ENCODE measurements around the gene PDK3.
A peak's percentile ranks its signal among the peaks of the same experiment; 100 is the strongest.

The PDK3 gene

DNA sequence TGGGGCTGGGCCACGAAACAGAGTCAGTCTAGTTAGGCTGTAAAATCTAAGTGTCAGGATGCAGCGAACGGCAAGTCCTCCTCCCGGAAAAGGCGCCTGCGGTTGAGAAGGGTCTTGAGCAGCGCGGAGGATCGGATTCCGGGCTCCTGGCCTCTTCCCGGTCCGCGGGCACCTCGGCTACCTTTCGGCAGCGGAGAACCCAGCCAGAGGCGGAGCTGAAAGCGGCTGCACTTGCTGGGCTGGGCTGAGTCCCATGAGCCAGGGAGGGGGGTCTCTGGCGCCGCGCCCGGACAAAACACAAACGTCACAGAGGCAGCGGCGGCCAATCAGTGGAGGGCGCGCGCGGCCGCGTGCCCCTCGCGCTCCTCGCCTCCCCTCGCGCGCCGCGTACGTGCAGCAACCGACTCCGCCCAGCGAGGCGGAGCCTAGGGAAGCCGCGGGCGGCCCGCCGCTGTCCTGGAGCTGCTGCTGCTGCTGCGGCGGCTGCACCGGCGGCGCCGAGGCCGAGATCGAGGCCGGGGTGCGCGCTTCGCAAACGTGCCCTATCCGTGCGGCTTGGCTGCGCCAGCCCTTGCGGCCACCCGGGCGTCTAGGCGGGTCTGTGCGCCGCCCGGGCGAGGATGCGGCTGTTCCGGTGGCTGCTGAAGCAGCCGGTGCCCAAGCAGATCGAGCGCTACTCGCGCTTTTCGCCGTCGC lies at the start of gene PDK3:
PDK3 (plus strand) TSS at position 451 of the 696 bp plus-strand sequence; CDS start at position 621, 170 bp downstream.
- peak; percentile 98 for DNase-seq

- DNase-seq: no peak
Observed at GRCh38 chrX:24415921-24416320, 49.2 kb upstream of the PDK3 start.

DNA sequence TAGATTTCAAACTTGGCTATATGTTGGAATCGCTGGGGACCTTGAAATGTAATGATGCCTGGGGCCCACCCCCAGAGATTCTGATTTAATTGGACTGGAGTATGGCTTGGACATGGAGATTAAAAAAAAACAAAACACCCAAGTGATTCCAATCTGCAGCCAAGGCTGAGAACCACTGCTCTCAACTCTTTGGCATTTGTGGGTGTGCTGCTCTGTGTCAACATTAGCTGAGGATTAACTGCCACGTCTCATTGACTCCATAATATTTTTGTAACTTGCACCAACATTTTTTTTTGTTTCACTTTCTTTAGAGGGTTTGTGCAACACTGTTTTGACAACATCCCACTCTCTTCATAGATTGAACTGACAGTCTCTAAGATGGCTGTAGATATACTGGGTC lies 41.1 kb upstream of the PDK3 start:
- DNase-seq: no peak

- DNase-seq: no peak
Observed at GRCh38 chrX:24424948-24425347, 40.1 kb upstream of the PDK3 start.

DNA sequence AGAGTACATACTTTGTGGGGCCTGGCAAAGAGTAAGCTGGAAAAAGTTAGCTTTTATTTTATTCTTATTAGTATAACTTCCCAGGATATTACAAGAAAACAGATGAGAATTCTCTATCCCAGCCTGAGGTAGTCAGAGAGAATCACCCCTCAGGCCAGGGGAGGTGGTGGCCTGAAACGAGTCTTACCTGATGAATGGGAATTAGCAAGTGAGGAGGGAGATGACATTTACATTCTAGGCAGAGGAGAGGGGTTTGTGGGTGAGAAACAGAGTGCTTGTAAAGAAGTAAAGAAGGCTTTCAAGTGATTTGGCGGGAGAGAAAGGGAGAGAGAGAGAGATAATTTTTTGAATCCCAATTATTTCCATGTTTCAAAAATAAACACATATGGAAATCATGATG lies 39.3 kb upstream of the PDK3 start:
- DNase-seq: no peak

DNA sequence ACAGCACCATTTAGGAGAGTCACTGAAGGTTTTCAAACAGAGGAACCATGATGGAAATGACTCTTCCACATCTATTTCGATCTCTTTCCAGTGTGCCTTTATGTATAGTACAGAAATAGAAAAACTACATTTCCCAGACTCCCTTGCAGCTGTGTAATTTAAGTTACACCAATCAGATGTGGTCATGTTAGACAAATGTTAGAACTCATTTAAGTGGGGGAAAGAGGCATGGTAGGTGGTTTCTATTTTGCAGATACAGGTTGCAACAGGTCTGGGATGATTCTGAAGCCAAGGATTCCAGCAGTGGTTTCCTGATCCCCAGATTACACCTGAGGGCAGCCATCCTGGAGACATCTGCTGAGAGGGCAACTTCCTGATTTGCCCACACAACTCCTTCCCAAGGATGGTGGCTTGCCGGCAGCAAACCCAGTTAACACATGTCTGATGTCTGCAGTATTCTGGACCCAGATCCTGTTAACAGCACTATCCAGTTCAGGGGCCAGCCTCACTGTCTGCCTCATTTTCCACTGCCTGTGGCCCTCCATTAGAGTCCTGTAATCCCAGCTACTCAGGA lies 38.7 kb upstream of the PDK3 start:
- DNase-seq: no peak

DNA sequence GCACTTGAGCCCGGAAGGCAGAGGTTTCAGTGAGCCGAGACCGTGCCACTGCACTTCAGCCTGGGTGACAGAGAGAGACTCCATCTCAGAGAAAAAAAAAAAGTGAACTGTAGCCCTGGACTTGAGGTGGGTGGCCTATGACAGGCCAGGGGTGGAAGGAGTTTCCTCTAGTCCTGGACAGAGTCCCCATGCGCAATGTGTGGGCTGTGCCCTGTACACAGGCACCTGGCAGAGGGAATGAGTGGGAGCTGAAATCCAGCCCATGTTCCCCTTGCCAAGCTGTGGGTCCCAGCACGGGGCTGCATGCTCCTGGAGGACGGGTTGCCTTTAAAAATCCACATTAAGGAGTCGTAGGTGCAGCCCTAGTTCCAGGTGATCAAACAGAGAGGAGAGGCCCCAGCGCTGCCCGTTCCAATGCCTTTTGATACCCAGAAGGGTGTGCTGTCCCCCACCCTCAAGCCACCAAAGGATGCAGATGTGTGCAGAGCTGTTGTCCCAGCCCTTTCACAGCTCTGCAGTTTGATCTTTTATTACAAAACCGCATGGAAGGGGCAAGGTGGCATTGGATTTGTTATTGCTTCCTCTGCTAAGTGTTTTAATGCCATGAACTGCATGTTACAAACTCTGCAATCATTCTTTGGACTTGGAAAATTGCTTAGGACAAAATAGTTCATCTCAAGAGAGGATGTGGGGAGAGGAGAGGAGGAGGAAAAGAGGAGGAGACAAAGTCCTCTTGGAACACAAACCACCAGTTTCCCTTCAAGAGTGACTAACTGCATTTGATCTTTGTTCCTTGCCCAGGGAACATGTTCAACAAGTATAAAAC lies 38.0 kb upstream of the PDK3 start:
- no peak for DNase-seq

DNA sequence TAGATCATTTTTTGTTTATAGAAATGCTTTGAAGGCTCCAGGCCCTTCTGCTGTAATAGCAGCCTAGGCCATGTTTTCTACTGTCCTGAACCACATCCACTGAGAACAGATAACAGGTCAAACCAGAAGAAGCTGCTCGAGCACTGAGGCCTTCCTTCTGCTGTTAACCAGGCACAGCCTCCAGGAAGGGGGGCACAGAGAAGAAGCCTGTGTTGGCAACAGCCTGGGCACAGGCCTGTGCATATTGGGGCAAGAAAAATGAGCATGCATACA lies 37.4 kb upstream of the PDK3 start:
- DNase-seq: no peak

- no peak for DNase-seq
Observed at GRCh38 chrX:24428516-24428915, 36.6 kb upstream of the PDK3 start.

- DNase-seq: no peak
Observed at GRCh38 chrX:24435060-24435459, 30.0 kb upstream of the PDK3 start.

GRCh38 chrX:24443918-24444317 lies 21.2 kb upstream of the PDK3 start:
- DNase-seq: no peak

DNA sequence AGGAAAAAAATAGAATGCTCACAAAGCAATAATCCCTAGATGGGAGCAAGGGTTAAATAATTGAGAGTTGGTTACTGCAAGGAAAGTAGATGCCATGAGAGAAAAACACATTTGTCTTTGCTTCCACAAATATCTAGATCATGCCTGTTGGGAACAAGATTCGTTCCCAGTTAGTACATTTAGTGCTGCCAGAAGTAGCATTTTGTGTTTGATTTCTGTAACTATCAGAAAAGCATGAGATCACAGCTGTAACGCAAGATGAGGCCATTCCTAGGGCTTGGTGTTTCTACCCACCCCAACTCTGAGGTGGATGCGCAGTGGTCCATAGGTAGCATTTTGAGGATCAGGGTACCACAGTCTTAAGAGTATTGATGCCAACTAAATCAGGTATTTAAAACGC lies 20.4 kb upstream of the PDK3 start:
- no peak for DNase-seq

GRCh38 chrX:24448762-24449250 lies 16.3 kb upstream of the PDK3 start:
- no peak for DNase-seq

DNA sequence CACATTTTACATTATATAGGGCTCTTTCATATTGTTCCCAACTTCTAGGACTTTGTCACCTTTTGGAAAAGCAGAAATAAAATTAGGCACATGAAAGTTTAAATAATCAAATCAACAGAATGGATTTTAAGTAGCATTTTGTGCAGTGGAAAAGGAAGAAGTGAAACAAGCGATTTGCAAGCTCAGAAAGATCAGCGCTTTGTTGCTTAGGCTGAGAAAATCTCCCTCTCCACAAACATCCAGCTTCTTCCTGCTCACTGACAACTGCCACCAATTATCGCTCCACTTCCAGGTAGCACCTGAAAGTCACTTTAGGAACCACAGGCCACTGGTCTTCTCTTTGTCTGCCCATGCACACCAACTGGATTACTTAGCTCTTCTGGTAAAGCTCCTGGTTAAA lies 2.0 kb upstream of the PDK3 start:
- no peak for DNase-seq

DNA sequence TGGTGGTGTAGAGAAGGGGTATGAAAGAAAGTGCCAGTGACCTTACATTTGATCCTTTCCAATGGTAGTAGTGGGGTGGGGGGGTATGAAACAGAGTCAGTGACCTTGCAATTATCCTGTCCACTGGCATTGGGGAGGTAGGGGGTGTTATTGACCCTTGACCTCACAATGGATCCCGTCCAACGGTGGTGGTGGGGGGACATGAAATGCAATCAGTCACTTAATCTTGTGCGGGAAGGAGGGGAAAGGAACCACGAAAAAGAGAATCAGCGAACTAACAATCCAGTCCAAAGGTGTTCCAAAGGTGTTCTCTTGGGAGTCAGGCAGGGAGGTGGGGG lies 619 bp upstream of the PDK3 start:
- no peak for DNase-seq

DNA sequence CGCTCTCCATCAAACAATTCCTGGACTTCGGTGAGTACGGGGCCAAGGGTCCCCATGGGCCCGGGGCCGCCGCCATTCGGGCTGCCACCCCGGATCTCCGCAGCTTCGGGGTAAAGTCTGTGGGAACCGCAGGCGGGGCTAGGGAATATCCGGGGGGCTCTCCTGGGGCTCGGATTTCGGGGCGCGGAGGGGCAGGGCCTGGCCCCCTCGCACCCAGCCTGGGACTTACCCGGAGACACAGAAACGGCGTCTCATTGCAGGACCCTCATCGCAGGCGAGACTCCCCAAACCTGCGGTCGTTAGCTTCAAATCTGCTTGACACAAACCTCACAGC lies 413 bp downstream of the PDK3 start:
- DNase-seq: no peak

DNA sequence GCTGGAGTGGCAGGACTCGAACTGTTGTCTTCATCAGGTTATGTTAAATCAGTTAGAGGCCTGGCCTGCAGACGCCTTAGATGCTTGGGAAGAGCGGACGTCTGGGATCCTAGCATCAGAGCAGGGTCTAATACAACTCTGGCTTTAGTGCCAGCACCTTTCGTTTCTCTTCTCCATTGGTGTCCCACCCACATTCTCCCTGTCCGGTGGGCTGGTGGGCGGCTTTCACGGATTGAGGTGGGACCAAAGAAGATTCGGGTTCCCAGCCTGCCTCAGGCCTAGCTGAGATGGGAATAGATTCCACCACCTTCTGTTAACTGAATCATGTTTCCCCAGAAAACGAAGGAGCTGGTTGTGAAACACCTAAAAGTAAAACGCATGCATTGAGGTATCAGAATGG lies 939 bp downstream of the PDK3 start:
- DNase-seq: no peak

DNA sequence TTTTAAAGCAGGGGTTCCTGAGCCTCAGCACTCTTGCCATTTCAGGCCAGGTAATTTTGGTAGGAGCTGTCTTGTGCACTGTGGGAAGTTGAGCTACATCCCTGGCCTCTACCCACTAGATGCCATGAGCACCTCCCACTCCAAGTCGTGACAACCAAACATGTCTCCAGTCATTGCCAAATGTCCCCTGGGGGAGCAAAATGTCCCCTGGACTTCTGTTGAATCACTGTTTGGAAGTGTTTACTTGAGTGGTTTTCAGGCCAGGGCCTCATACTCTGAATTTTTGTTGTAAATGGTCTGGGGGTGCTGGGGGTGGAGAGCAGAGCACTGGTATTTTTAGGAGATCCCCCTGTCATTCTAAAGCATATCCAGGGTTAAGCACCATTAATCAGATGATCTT lies 3.2 kb downstream of the PDK3 start:
- no peak for DNase-seq

DNA sequence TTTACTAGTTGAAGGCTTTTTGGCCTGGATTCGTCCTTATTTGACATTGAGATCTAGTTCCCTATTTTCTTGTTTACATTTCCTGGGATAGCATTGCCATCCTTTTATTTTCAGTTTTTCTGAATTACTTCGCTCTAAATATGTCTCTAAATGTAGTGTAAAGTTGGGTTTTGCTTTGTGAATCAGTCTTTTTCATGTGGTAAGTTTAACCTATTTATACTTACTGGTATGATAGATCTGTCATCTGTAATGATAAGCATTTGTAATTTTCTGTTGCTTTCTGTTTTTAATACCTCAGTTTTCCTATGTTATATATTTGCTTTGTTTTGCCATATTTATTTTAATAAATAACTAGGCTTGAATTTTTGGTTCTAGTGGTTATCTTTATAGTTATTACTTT lies 6.7 kb downstream of the PDK3 start:
- DNase-seq: no peak

- DNase-seq: no peak
Observed at GRCh38 chrX:24475480-24475879, 10.4 kb downstream of the PDK3 start.

DNA sequence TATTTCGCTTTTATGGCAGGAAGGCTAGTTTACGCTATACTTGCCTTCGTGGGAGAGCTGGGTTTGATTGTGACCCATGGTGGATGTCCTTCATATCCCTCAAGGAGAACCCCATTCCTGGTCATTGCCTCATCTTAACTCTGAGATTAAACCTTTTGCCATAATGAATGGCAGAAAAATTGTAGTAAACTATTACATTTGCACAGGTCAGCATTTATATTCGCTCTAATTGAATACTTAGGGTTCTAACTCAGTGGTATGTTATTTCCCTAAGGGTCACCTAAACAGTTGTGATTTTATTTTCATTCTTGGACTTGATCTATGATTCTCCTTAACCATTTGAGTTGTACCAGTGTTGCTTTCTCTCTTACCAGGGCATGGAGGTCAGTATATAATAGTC lies 13.4 kb downstream of the PDK3 start:
- DNase-seq: no peak

- no peak for DNase-seq
Observed at GRCh38 chrX:24479924-24480323, 14.8 kb downstream of the PDK3 start.

DNA sequence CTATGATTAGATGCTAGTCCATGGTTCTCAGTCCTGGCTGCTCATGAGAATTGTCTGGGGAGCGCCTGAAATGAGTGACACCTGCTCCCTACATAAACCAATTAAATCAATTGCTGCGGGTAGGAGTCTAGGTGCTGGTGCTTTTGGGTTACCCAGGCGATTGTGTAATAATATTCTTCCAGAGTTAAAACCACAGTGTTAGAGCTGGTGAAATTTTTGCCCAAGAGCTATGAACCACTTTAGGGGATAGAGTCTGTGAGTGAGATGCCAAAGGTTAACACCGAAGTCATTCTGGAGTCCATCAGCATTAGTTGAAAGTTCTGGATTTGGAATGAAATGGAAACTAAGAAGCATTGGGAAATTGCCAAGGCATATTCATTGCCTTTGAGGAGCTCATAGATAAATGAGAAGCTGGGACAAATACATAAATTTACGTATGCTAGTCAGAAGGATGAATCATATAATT lies 15.3 kb downstream of the PDK3 start:
- DNase-seq: no peak

DNA sequence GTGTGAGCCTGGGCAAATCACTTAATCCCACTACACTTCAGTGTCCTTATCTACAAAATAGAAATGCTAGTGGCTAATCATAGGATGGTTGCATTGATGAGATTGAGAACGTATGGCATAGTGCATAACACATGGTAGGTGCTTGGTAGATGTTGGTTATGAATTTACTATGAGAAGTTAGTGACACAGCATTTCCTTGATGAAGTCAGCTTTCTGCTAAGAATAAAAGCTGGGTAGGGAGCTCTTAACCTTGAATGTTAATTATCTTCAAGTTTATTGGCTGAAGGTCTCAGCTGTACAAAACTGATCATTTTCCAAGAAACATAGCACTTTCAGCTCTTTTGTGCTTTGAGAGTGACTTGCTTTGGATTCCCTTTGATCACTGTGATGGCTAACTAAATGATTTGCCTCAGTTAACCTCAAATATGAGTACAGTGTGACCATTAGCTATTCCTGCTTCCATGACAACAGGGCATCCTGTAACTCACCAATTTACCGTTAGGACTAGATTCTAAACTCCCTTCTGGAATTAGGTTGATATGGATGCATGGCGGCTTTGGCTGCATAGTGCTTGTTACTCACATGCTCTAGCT lies 17.8 kb downstream of the PDK3 start:
- DNase-seq: no peak
